Measurements from ENCODE around the gene LPAR4. TPM values are rescaled to one million over a fixed set of nuclear protein-coding genes. Genes with fewer than 3 reads are reported as not detected.

Gene LPAR4
- total and polyA plus RNA-seq, 10 of the 15 experiments (the other 5 are each of a cell fraction or from before 2014, with no cell fraction given) = 0.05 to 0.10 (median 0.06) TPM; not detected in 7

- TF ChIP-seq REST (IDR thresholded peaks at IDR 0.05; ENCODE audit: low read depth, low read length) (no peak), MXI1 (IDR thresholded peaks at IDR 0.05; ENCODE audit: low read depth, low read length) (no peak), NR2F1 (conservative IDR thresholded peaks at IDR 0.05) (no peak)
Observed at GRCh38 chrX:78753571-78753970, 6.1 kb downstream of the LPAR4 start (continued).

GRCh38 chrX:78754917-78755316 lies 7.4 kb downstream of the LPAR4 start:
- RAD21 ChIA-PET (ENCODE audit: unreplicated experiment) = interaction anchor here (1.8 to 2.7 kb wide), 3 partner anchors 102 to 327 kb away, joined by 6 to 7 read pairs (median 7); no protein-coding TSS in a partner anchor
- Histone ChIP-seq H3K4me2 (ENCODE audit: control insufficient read depth, insufficient read depth) (peak overlapping the region; percentile 67), H3K9ac (ENCODE audit: control insufficient read depth, insufficient read depth, low read length) (no peak overlapping the region), H2AFZ (ENCODE audit: control insufficient read depth, low read depth, low read length) (peak overlapping the region; percentile 25; the same call in 1 of the 2 replicates), H3K9me3 (replicated peaks; ENCODE audit: control insufficient read depth, insufficient read depth, low read length) (no peaks in the 10 kb centered on the region), H3K27ac (ENCODE audit: control insufficient read depth, insufficient read depth) (no peak overlapping the region), H3K27me3 (replicated peaks in 1 of 2; ENCODE audit: control insufficient read depth in 2 of 2, insufficient read depth in 2 of 2, low read length in 1 of 2) (no peaks in the 10 kb centered on the region), H3K4me1 (ENCODE audit: control insufficient read depth, insufficient read depth, low read length) (peaks cover 20% of the 10 kb centered on the region), H3K4me3 (no peak overlapping the region), H4K20me1 (ENCODE audit: control insufficient read depth, insufficient read depth) (no peaks in the 10 kb centered on the region), H3K79me2 (ENCODE audit: control insufficient read depth, insufficient read depth, low read length) (no peaks in the 10 kb centered on the region), H3K36me3 (ENCODE audit: control insufficient read depth in 2 of 2, insufficient read depth in 2 of 2, low read length in 1 of 2) (no peaks in the 10 kb centered on the region)
- intact Hi-C loops (cut with micrococcal nuclease; ENCODE audit: unreplicated experiment) = loop anchor here (1.0 to 5.0 kb wide), 5 partner anchors 158 to 517 kb away; partner anchors contain the start of gene P2RY10
- ATAC-seq (peak; percentile 94), DNase-seq (ENCODE audit: low read depth, low spot score) (peak; percentile 49), FAIRE-seq (peak; percentile 94)
- in situ Hi-C loops (cut with MboI) = no loop called here
- CTCF ChIA-PET = interaction anchor here (0.9 to 3.0 kb wide), 4 partner anchors 101 to 327 kb away, joined by 3 to 12 read pairs (median 6); no protein-coding TSS in a partner anchor
- POLR2A ChIA-PET = no interaction called here
- no TSS peak for BruUV-seq (replicated peaks)
- 9% methylated on average over 5 of the region's 5 CpGs for WGBS (ENCODE audit: insufficient coverage, insufficient replicate concordance, low lambda C conversion rate, missing lambda C conversion rate)
- SMC1A ChIA-PET (ENCODE audit: uncharacterized antibody, unreplicated experiment) = interaction anchor here (1.2 to 2.6 kb wide), 7 partner anchors 47 to 327 kb away, joined by 3 to 9 read pairs (median 4); no protein-coding TSS in a partner anchor
- TF ChIP-seq YY1 (IDR thresholded peaks at IDR 0.05; ENCODE audit: low read depth, low read length) (peak; percentile 31; the same call in 1 of the 2 replicates), NFIC (IDR thresholded peaks at IDR 0.05; ENCODE audit: low read depth, low read length) (peak; percentile 37; the same call in 1 of the 2 replicates), USF2 (IDR thresholded peaks at IDR 0.05; ENCODE audit: borderline replicate concordance, low read depth, low read length) (no peak), RBBP5 (conservative IDR thresholded peaks at IDR 0.05) (no peak), ASH2L (IDR thresholded peaks at IDR 0.05; ENCODE audit: borderline replicate concordance, low read depth) (no peak), POU2F2 (IDR thresholded peaks at IDR 0.05; ENCODE audit: borderline replicate concordance, low read depth, low read length) (0 out of 3 replicates have a peak, but pooled peaks have one; percentile 29), CTCF (IDR thresholded peaks at IDR 0.05 in 2 of 3, conservative IDR thresholded peaks at IDR 0.05 in 1 of 3; ENCODE audit: control insufficient read depth in 2 of 3, extremely low read depth in 1 of 3, insufficient read depth in 1 of 3, low read depth in 3 of 3, low read length in 3 of 3) (peak; percentile 15 to 44 (median 32); a peak in 4 of 6 replicates), IKZF2 (IDR thresholded peaks at IDR 0.05) (no peak), CHD1 (IDR thresholded peaks at IDR 0.05; ENCODE audit: low read depth, low read length) (no peak), ZNF24 (IDR thresholded peaks at IDR 0.05) (no peak), ETV6 (conservative IDR thresholded peaks at IDR 0.05 in 1 of 2, IDR thresholded peaks at IDR 0.05 in 1 of 2; ENCODE audit: borderline replicate concordance in 1 of 2, low read depth in 1 of 2) (peak in 1 of 2 experiments; percentile 91; a peak in 1 of 4 replicates), MEF2A (IDR thresholded peaks at IDR 0.05; ENCODE audit: insufficient read depth, low read depth, low read length) (peak; percentile 94), CBX5 (IDR thresholded peaks at IDR 0.05; ENCODE audit: low read depth) (peak; percentile 79)
